Measurements from ENCODE around the gene PAH. TPM values are rescaled to one million over a fixed set of nuclear protein-coding genes. Genes with fewer than 3 reads are reported as not detected.

PAH gene
- polyA plus RNA-seq, 2 of the 4 experiments (the other 2 are of a cell fraction) = not detected

GRCh38 chr12:102903337-102904007, 13.6 kb downstream of the PAH start:
- ChIA-PET POLR2A (no interaction called here), CTCF (interaction anchor here (1.4 to 3.4 kb wide), 3 partner anchors 13 to 45 kb away, joined by 3 to 14 read pairs (median 8); no protein-coding TSS in a partner anchor)
- DNase-seq (ENCODE audit: low read depth in 1 of 2, low spot score in 1 of 2) (peak in 1 of 2 experiments; percentile 65), ATAC-seq (peak; percentile 52 to 56; a peak in 4 of 6 replicates), FAIRE-seq (no peak)
- peaks cover 9% of the 10 kb centered on the region; the same call in 2 of the 3 replicates for H3K4me1 ChIP-seq
- no peak overlapping the region for H3K4me3 ChIP-seq
- no peak overlapping the region for H3K27ac ChIP-seq
- no peak for TF ChIP-seq RARB (CRISPR knock-in tag; IDR thresholded peaks at IDR 0.05)
- no peak for TF ChIP-seq FOSL2 (IDR thresholded peaks at IDR 0.05)
- TF ChIP-seq FOSL2 (CRISPR knock-in tag; IDR thresholded peaks at IDR 0.05) = peak; percentile 19; the same call in 1 of the 2 replicates
- WGBS (ENCODE audit: missing lambda C conversion rate) = 52% methylated on average over 1 of the region's 1 CpG
- H3K4me2 ChIP-seq = no peak overlapping the region
- H3K9me3 ChIP-seq = no peaks in the 10 kb centered on the region

DNA sequence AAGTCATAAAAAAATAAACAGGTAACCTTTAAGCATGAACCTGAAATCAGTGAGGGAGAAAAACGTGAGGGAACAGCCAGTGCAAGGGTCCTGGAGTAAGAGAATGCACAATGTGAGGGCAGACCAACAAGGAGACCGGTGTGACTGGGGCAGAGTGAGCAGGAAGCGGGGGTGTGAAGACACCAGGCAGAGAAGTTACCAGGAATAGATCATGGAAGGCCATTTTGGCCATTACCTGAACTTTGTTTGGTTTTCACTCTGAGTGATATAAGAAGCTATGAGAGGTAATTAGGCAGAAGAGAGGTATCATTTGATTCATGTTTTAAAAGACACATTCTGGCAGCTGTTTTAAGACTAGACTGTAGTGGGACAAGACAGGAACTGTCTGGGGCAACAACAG, 15.0 kb downstream of the PAH start:
- TF ChIP-seq NR3C1 (IDR thresholded peaks at IDR 0.05) = no peak
- no peak for TF ChIP-seq MYC (IDR thresholded peaks at IDR 0.05; ENCODE audit: borderline replicate concordance, low read length)
- no peak for TF ChIP-seq HDAC2 (IDR thresholded peaks at IDR 0.05)
- TF ChIP-seq HOXB5 (CRISPR knock-in tag; IDR thresholded peaks at IDR 0.05) = no peak
- TF ChIP-seq RAD21 (conservative IDR thresholded peaks at IDR 0.05 in 1 of 2, IDR thresholded peaks at IDR 0.05 in 1 of 2) = no peak
- TF ChIP-seq MAZ (IDR thresholded peaks at IDR 0.05; ENCODE audit: borderline replicate concordance, low read depth, low read length) = no peak
- TF ChIP-seq ELK1 (IDR thresholded peaks at IDR 0.05; ENCODE audit: low read depth, low read length) = no peak
- no peak for TF ChIP-seq SREBF2 (IDR thresholded peaks at IDR 0.05)
- TF ChIP-seq EHMT2 (IDR thresholded peaks at IDR 0.05; ENCODE audit: low read depth) = no peak
- POLR2A ChIA-PET = no interaction called here
- no peak overlapping the region for H3K4me3 ChIP-seq
- H3K9me3 ChIP-seq = no peaks in the 10 kb centered on the region
- H3K4me1 ChIP-seq = peaks cover 17% of the 10 kb centered on the region; the same call in 2 of the 3 replicates
- no peak for FAIRE-seq
- 24% methylated on average over 3 of the region's 3 CpGs for WGBS (ENCODE audit: missing lambda C conversion rate)
- CTCF ChIA-PET = interaction anchor here (1.1 to 3.4 kb wide), 2 partner anchors 19 to 39 kb away, joined by 3 to 14 read pairs; no protein-coding TSS in a partner anchor
- no peak overlapping the region for H3K4me2 ChIP-seq
- no peak for ATAC-seq
- H3K27ac ChIP-seq = no peak overlapping the region
- no peak for DNase-seq (ENCODE audit: low read depth in 1 of 2, low spot score in 1 of 2)

DNA sequence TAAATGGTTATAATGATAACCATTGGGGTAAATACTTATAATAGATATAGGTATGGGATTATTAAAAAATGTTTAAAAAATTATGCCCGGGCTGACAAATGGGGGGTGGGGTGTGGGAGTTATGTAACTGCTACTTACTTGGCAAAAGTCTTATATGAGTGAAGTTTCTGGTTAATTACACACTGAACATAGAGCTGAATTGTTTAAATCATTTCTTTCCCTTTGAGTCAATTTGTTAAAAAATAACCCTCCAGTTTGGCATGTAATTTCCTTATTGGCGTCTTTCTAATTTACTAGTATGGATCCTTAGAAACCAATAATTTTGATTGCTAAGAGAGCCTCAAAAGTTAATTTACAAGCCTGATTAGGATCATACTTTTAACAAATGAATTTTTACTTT, 16.7 kb downstream of the PAH start:
- FAIRE-seq (no peak), DNase-seq (ENCODE audit: low read depth in 1 of 2, low spot score in 1 of 2) (no peak), ATAC-seq (no peak)
- H3K27ac ChIP-seq = no peak overlapping the region
- 55% methylated on average over 2 of the region's 2 CpGs for WGBS (ENCODE audit: missing lambda C conversion rate)
- H3K4me3 ChIP-seq = no peak overlapping the region
- CTCF ChIA-PET = no interaction called here
- no peak overlapping the region for H3K4me2 ChIP-seq
- POLR2A ChIA-PET = no interaction called here
- no peaks in the 10 kb centered on the region for H3K9me3 ChIP-seq
- H3K4me1 ChIP-seq = peaks cover 17% of the 10 kb centered on the region; the same call in 2 of the 3 replicates
- TF ChIP-seq BHLHE40 (IDR thresholded peaks at IDR 0.05; ENCODE audit: low read depth, low read length) (no peak), CBX8 (IDR thresholded peaks at IDR 0.05) (no peak), HOXA7 (CRISPR knock-in tag; IDR thresholded peaks at IDR 0.05) (no peak), EP300 (IDR thresholded peaks at IDR 0.05) (no peak), ZNF302 (CRISPR knock-in tag; IDR thresholded peaks at IDR 0.05) (no peak), PHF8 (IDR thresholded peaks at IDR 0.05; ENCODE audit: borderline replicate concordance, low read depth) (no peak), POLR2AphosphoS2 (conservative IDR thresholded peaks at IDR 0.05; ENCODE audit: low read length) (no peak), BCL3 (IDR thresholded peaks at IDR 0.05) (no peak), HOXB13 (CRISPR knock-in tag; IDR thresholded peaks at IDR 0.05; ENCODE audit: low read depth) (no peak), RFX5 (IDR thresholded peaks at IDR 0.05) (no peak), HDAC2 (IDR thresholded peaks at IDR 0.05) (no peak), JUNB (IDR thresholded peaks at IDR 0.05) (no peak), HMGXB4 (CRISPR knock-in tag; IDR thresholded peaks at IDR 0.05; ENCODE audit: borderline replicate concordance) (no peak), GATA3 (IDR thresholded peaks at IDR 0.05; ENCODE audit: borderline replicate concordance) (no peak), REST (IDR thresholded peaks at IDR 0.05) (no peak)
- TF ChIP-seq, protein P1, sequence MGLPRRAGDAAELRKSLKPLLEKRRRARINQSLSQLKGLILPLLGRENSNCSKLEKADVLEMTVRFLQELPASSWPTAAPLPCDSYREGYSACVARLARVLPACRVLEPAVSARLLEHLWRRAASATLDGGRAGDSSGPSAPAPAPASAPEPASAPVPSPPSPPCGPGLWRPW (IDR thresholded peaks at IDR 0.05) = no peak
